T-helper 1 cell (primary cell): Measurements from ENCODE around the gene PTPA.
A peak's percentile ranks its signal among the peaks of the same experiment; 100 is the strongest.
"Not testable (repeated sequence)": the region's sequence is repeated elsewhere in the genome, so short reads cannot be mapped to it uniquely, and the experiment has no call there.

ENCODE experiments used
- DNase-seq, 5 donors: peaks; one replicate each; pipeline ENCODE4 v3.0.0-alpha.2; 2012 to 2020

The PTPA gene

DNA sequence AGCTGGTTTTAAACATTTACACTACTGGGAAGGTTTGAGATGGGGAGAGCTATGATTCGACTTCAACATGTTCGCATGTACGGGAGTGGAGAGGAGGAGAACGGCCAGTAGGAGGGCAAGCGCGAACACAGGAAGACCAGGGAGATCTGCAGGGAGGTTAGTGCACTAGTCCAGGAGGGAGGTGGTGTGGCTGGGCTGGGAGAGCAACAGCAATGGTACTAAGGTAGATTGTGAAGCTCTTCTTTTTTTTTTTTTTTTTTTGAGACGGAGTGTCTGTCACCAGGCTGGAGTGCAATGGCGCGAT, 50.3 kb downstream of the PTPA start:
- DNase-seq: no peak

DNA sequence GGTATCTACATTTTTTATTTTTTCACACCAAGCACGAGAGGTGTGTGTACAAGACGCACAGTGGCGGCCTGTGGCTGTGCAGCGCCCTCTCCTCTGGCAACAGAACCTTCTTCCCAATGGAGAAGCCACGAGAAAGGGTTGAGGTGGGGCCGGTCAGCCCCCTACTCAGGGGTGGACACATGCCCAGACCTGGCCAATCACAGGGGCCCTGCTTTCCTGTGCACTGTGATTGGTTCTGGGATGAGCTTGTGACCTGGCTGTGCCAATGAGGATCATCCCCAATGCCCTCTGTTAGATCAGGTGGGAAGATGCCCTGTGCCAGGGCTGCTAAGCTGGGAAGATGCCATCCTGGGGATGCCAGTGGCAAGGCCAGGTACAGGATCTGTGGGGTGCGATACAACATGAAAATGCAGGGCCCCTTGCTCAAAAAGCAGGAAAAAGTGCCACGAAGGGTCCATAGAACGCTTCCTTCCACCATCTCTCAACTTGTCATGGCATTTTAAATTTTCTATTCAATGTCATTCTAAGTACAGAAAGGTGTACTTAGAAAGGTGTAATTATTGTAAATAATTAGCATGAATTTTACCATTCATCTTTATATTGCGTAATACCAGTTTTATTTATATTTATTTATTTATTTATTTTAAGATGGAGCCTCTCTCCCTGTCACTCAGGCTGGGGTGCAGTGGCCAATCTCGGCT, 51.4 kb downstream of the PTPA start:
- DNase-seq: no peak

DNA sequence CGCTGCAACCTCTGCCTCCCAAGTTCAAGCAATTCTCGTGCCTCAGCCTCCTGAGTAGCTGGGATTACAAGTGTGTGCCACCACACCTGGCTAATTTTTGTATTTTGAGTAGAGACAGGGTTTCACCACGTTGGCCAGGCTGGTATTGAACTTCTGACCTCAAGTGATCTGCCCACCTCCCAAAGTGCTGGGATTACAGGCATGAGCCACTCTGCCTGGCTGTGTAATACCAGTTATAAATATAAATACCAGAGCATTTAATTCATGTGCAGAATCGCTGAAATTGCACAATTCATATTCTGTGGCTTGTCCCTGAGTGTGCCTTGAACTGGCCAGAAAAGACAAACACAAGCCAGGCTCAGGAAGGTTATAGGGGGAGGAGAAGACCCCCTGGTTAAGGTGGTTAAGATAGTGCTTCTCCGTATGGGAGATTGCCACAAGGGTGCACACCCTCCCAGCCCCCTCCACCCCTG, 52.0 kb downstream of the PTPA start:
- not testable (repeated sequence) for DNase-seq

DNA sequence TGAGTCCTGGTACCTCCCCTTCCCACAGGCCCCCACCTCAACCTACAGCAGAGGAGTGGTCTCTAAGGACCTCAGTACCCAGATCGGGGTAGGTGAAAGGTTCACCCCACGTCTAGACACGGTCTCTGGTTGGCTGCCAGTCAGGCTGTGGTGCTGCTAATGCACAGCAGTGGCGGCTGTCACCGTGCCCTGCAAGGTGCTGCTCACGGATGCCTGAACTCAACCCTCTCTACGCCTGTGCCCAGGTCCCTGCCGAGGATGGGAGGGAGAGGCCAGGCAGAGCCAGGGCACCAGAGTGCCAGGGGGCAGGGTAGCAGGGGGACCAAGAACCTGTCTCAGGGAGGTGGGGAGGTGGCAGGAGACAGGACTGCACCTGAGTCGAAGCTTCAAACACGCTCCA, 52.5 kb downstream of the PTPA start:
- DNase-seq: no peak

DNA sequence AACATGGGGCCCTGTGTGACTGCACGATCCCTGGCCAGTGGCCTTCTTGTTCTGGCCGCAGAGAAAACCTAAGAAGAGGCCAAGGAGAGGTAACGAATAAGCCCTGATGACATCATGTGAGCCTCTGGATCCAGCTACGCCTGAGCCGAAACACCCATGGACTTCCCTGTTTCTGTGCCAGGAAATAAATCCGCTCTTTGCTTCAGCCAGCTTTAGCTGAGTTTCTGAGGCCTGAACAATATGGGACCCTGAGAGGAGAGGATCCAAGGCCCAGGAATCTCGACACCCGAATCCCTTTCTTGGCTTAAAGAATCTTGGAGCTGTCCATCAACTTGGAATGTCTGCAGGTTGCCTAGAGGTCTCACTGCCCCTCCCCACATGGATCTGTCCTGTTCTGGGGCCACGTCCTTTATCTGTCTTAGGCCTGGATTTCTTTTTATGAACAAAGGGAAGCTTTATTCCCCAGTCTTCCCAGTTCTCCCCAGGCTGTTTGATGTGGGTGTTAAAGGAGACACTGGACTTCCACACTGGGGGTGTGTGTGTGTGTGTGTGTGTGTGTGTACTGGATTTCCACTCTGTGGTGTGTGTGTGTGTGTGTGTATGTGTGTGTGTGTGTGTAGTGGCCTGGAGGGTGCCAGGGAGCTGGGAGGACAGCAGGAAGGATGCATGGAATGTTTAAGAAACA, 53.2 kb downstream of the PTPA start:
- DNase-seq: no peak

DNA sequence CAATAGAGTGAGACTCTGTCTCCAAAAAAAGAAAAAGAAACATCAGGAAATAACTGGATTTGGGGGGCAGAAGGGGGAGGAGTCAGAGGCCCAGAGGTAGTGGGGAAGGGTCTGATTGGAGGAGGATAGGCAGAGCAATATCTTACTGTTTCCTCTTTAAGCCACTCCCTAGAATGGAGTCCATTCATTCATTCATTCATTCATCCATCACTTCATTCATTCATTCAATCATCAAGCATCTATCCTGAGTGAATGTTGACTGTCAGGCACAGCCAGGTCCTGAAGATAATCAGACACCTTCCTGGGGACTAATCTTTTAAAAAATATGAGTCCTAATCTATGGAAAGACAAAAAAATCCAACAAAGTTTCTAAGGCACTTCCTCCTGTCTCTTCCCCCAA, 54.0 kb downstream of the PTPA start:
- no peak for DNase-seq

DNA sequence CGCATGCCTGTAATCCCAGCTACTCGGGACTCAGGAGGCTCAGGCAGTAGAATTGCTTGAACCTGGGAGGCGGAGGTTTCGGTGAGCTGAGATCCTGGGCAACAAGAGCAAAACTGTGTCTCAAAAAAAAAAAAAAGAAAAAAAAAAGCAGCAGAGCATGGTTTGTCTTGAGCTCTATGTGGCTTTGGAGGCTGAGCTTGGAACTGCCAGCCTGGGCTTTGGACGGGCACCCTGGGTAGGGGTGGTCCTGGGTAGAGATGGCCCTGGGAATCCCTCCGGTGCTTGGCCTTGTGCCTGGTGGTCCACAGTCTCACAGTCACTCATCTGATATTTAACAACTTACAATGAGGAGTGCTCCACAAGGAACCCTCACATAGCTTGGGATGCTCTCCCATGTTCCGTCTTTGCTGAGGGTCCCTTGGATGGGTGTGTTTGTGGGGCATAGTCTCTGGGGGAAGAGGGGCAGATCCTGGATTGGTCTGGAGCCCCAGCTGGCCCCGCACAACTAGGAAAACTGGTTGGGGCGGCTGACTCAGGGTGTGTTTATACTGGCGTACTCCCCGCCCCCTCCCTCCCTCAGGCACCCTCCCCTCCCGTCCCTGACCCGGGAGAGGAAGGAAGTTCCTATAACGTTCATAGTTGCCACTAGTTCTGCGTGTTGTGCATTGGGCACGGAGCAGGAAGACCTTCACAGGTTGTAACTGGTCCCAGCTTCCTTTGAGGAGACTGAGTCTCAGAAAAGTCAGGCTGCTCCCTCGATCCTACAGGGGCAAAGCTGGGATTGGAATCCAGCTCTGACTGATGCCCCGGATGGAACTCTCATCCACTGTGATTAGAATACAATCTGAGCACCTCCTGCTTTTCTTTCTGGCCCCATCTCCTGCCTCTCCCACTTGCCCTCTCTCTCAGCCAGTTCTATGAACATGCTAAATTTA, 55.7 kb downstream of the PTPA start:
- no peak for DNase-seq

DNA sequence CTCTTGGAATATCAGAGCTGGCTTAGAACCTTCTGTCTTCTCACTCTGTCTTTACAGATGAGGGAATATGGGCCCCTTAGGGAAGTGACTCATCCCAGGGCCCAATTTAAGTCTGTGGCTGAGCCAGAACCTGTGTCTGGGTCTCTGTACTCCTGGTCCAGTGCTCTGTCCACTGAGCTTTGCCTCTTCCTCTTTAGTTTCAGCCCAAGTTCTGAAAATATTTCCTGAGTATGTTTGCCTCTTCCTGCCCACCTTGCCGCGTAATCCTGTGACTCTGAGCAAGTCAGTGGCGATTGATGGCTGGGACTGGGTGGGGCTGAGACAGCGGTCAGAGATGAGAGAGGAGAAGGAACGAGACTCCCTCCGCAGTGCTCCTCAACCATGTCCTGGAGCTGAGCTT, 59.0 kb downstream of the PTPA start:
- DNase-seq: no peak

DNA sequence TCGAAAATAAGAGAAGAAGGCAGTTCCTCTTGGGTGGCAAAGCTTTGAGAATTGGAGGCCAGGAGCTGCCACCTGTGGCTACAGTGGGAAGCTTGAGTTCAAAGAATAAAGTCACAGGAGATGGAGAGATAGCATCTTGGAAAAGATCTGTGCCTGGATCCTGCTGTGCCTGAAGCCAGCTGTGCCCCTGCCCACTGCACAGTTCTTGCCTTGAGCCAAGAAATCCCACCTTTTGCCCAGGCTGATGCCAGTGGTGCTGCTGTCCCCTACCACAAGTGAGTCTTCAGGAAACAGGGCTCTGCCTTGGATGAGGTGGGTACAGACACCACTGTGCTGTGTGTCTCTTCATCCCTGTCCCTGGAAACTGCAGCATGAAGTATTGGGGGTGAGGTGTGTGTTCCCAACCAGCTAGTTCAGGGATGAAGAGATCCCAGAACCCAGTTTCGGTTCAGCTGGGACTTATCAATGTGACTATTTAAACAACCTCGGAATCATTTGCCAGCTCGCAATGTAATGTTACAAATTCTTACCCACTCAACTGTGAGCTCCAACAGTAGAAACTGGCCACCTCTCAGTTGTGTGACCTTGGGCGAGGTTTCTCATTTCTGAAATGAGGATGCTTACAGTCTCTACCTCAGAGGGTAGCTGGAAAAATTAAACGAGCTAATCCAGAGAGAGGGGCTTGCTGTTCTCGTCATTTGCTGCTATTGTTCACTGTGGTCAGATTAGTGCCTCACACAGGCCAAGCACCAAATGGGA, 61.0 kb downstream of the PTPA start:
- DNase-seq: no peak

DNA sequence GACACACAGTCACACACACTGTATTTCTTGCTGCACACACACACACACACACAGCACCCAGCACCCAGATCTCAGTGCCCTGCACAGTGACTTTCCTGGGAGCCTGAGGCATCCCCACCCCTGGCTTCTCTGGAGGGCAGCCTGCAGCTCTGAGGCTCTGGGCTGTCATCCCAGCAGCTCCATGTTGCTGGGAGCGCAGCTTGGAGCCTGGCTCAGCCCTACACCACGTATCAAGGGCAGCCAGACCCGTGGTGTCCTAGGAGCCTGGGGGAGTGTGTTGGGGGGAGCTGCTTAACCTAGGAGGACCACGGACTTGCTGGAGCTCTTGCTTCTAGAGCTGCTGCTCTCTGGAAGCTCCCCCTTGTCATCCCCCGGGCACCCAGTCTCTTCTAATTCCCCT, 61.6 kb downstream of the PTPA start:
- DNase-seq: no peak

DNA sequence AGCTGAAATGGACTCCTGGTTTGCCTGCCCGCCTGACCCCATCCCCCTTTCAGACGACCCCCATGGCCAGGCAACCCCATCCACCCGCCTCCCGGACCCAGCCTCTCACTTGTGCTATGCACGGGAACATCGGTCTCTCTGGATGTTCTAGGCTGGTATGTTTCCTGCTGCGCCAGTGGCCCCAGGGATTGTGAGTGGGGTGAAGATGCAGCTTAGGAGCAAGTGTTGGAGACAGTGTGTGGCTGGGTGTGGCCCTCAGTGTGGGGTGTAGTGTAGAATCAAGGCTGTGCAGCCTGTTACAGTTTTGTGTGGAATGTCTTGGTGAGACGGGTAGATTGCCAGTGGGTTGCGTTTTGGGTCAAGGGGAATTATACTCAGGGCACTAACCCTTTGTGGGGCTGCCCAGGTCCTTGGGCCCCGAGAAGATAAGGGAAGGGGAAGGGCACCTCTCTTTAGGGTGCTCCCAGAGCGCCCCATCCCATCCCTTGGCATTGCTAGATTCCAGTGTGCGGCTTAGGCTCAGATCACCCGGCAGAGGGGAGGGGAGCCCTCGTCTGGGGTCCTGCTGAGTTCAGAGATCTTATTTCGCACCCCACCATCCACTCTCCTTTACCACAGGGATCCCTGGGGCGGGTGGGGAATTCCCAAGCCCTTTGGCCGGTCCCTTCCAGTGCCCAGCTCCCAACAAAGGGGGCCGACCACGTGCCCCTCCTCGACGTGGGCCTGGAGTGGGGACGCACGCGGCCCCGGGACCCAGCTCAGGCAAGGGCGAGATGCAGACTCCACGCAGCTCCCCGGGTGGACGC, 62.3 kb downstream of the PTPA start:
- DNase-seq: no peak

DNA sequence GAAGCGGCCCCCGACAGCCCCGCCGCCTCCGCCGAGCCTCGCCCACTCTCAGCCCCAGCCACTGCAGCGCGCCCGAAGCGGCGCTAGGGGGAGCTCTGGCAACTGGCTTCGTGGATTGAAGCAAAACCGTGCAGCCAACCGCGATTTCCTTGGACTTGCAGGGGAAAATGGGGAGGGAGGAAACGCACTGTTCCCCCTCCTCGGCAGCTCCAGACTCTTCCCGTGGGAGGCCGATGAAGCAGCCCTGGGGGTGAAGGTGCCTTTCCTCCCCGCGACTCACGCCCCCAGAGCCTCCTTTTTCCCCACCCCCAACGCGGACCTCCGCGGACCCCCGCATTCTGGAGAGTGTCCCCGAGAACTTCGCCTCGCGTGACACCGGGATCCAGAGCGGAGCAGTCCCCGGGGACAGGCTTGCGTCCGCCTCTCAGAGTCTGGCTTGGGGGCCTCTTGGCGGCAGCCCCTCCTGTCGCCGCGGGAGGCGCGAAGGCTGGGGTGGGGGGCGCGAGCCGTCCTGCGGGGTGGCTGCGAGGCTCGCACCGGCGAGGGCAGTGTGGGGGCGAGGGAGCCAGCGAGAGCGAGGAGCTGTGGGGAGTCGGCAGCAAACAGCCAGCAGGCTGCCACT, 63.0 kb downstream of the PTPA start:
- peak; percentile 50 to 74 (median 68) for DNase-seq

DNA sequence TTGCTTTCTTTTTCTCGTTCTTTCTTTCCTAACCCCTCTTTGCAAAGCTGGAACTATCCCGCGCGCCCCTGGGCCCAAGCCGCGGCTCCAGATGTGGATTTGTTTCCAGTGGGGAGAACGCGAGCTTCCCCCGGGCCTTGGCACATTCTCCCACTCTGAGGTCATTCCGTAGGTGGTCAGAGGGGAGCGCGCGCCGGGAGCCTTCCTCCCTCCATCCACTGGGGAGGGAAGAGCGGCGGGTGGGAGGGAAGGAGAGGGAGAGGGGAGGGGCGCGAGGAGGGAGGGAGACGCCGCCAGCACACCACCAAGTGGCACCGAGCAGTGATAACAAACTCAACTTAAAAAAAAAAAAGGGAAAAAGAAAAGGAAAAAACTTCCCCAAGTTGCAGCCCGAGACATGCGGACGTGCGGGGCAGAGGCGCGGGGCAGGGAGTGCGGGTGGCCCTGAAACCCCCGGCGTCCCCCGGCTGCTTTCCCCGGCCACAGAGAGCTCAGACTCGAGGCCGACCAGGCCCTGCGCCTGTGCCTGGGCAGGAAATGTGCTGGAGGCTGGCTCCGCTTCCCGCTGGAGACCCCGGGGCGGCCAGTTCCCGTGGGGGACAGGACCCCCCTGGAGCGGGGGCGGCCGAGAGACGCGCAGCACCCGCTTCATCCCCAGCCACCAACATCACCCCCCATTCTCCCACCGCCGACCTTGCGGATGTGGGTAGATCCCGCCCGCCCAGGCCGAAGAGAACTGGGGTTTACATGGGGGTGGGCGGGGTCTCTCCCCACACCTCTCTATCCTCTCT, 63.7 kb downstream of the PTPA start:
- DNase-seq: peak in 1 of 5 donors; percentile 29

DNA sequence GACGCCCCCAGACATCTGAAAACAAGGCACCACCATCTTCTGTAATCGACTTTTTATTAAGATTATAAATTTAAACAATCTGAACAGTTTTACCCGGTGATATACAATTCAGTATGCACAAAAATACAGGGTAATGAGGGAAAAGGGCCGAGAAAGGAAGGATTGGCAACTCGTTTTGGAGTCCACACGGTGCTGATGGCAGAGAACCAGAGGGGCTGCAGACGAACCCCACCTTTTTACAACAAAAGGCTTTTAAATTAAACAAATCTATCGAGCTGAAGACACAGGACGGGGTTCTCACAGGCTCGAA, 64.3 kb downstream of the PTPA start:
- DNase-seq: no peak

DNA sequence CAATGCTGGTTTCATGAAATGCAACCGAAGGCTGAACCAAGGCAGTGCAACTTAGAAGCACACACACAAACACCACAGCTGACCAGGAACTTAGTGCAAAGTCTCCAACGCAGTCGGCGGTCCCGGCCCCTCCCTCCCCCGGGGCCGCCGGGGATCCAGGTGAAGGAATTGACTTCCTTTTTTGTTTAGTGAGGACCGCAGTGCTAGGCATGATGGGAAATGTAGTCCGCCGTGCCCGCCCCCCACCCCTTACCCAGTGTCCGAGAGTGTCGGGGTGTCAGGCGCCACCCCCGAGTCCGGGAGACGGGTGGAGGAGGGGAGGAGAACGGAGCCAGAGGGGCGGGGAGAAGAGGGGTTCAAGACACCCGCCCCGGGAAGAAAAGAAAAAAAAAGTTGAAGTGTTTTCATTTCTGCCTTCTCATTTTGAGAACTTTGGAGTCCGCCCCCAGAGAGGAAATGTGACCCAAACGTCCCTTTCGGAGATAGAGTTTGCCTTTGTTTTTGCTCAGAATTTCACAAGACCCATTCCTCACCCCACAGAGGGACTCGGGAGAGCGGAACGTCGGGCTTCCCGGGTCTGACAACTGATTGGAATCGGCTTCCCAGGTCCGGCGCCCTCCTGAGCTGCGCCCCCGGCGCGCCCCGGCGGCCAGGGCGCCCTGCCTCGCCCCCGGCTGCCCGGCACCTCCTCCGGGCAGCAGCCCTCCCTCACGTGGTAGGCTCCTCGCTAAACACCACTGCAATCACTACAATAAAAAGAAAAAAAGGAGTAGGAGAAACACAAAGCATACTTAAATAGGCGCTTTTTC, 64.8 kb downstream of the PTPA start:
- DNase-seq: peak in 2 of 5 donors; percentile 21 to 70

DNA sequence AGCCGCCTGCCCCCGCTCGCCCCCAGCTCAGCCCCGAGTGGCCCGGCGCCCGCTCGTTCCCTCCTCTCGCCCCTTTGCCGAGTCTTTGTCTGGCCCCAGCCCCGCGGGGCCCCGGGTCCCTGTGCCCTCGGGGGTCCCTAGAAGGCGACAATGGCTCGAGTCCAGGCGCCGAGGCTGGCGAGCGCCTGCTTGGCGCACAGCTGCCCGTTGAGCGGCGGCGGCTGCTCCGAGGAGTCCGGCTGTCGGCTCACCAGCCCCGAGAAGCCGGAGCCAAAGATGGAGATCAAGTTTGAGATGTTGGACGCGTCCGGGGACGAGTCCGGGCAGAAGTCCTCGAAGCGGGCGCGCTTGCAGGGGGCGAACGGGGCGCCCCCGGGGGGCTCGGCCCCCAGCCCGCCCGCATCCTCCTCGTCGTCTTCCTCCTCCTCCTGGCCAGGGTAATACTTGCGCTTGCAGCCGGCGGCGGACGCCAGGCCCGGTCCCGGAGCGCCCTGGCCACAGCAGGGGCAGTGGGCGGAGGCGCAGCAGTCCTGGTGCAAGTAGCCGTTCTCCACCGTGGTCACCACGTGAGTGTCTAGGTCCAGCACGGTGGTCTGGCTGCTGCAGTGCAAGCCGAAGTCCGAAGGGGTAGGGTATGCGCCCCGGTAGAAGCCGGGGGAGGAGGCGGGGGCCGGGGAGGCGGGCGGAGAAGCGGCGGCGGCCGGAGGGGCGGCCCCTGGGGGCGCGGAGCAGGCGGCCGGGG, 65.7 kb downstream of the PTPA start:
- DNase-seq: peak in 1 of 5 donors; percentile 24

DNA sequence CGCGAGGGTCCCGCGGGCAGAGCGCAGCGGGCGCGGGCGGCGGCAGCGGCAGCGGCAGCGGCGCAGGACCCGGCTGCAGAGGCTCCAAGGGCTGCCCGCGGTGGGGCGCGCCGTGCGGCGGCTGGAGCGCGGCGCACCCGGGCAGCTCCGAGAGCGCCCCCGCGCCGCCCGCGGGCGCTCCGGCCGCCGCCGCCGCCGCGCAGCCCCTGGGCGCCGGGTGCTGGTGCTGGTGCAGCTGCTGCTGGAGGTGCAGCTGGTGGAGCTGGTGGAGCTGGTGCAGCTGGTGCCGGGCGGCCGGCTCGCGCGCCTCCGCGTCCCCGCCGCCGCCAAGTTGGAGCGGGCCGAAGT, 66.2 kb downstream of the PTPA start:
- no peak for DNase-seq

DNA sequence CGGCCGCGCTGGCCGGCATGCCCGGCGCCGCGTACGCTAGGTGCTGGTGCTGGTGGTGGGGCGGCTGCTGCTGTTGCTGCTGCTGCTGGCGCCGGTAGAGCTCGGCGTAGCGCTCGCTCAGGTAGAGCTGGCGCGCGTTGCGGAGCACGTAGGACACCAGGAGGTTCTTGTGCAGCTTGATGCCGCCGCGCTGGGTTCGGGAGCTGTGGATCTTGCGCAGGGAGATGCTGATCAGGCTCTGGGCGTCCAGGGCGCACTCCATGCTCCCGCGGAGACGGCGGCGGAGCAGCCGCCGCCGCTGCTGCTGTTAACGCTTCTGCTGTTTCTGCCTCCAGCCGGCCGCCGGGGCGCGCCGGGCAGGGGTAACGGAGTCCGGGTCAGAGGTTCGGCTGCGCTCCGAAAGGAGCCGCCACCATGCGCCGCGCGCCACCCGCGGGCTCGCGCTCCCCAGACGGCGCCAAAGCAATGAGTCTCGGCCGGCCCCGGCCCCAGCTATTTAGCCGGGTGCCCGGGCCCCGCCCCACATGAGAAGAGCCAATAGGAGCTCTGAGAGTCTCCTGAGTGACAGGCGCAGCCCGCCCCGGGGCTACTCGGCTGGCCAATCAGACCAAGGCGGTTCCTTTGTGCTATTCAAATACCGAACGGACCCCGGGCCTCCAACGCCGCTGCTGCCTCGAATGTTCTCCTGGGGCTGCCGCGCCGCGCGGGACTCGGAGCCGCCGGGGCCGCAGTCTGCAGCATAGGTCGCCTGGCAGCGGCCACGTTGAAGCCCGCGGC, 66.8 kb downstream of the PTPA start, which contains the start of gene IER5L:
TSS of gene IER5L (minus strand) at position 471 of the 777 bp plus-strand sequence. CDS start at position 262, 209 bp downstream.
- DNase-seq: peak; percentile 85 to 91 (median 88)
